ENCODE data around the gene CDH5.

CDH5 gene

GRCh38 chr16:66374176-66374575 lies 7.7 kb downstream of the CDH5 start:
- TF ChIP-seq FOXP2 (optimal IDR thresholded peaks at IDR 0.05; ENCODE audit: borderline replicate concordance, extremely low read depth, extremely low read length, insufficient read depth), result no peak
- TF ChIP-seq POLR2AphosphoS5 (IDR thresholded peaks at IDR 0.05; ENCODE audit: low read depth, low read length), result no peak
- no peak for TF ChIP-seq TAF1 (IDR thresholded peaks at IDR 0.05; ENCODE audit: borderline replicate concordance, insufficient read depth, low read length)
- TF ChIP-seq, protein P1, sequence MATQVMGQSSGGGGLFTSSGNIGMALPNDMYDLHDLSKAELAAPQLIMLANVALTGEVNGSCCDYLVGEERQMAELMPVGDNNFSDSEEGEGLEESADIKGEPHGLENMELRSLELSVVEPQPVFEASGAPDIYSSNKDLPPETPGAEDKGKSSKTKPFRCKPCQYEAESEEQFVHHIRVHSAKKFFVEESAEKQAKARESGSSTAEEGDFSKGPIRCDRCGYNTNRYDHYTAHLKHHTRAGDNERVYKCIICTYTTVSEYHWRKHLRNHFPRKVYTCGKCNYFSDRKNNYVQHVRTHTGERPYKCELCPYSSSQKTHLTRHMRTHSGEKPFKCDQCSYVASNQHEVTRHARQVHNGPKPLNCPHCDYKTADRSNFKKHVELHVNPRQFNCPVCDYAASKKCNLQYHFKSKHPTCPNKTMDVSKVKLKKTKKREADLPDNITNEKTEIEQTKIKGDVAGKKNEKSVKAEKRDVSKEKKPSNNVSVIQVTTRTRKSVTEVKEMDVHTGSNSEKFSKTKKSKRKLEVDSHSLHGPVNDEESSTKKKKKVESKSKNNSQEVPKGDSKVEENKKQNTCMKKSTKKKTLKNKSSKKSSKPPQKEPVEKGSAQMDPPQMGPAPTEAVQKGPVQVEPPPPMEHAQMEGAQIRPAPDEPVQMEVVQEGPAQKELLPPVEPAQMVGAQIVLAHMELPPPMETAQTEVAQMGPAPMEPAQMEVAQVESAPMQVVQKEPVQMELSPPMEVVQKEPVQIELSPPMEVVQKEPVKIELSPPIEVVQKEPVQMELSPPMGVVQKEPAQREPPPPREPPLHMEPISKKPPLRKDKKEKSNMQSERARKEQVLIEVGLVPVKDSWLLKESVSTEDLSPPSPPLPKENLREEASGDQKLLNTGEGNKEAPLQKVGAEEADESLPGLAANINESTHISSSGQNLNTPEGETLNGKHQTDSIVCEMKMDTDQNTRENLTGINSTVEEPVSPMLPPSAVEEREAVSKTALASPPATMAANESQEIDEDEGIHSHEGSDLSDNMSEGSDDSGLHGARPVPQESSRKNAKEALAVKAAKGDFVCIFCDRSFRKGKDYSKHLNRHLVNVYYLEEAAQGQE (IDR thresholded peaks at IDR 0.05; ENCODE audit: insufficient read depth in 1 of 2, low read depth in 2 of 2, low read length in 2 of 2), result no peak
- no peak for TF ChIP-seq SIN3A (IDR thresholded peaks at IDR 0.05; ENCODE audit: borderline replicate concordance, insufficient read depth, low read length)

GRCh38 chr16:66375451-66375850 lies 9.0 kb downstream of the CDH5 start:
- TF ChIP-seq SIN3A (IDR thresholded peaks at IDR 0.05; ENCODE audit: borderline replicate concordance, insufficient read depth, low read length), result no peak
- no peak for TF ChIP-seq POLR2AphosphoS5 (IDR thresholded peaks at IDR 0.05; ENCODE audit: low read depth, low read length)
- TF ChIP-seq, protein P1 (IDR thresholded peaks at IDR 0.05; ENCODE audit: insufficient read depth in 1 of 2, low read depth in 2 of 2, low read length in 2 of 2), result no peak
- TF ChIP-seq TAF1 (IDR thresholded peaks at IDR 0.05; ENCODE audit: borderline replicate concordance, insufficient read depth, low read length), result no peak
- TF ChIP-seq FOXP2 (optimal IDR thresholded peaks at IDR 0.05; ENCODE audit: borderline replicate concordance, extremely low read depth, extremely low read length, insufficient read depth), result no peak

DNA sequence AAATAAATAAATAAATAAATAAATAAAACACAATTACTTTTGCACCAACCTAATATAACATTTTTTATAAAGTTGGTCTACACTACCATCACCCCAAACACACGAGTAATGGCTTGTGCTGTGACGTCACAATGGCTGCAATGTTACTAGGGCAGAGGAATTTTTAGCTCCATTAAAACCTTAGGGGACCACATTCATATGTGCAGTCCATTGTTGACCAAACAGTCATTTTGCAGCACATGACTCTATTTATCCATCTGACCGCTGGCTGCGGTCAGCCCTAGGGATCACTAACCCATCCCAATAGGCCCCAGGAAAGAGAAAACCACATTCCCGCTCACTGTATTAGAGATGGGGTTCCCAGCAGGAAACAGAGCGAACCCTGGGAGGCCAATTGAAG lies 9.6 kb downstream of the CDH5 start:
- TF ChIP-seq FOXP2 (optimal IDR thresholded peaks at IDR 0.05; ENCODE audit: borderline replicate concordance, extremely low read depth, extremely low read length, insufficient read depth) (no peak), TAF1 (IDR thresholded peaks at IDR 0.05; ENCODE audit: borderline replicate concordance, insufficient read depth, low read length) (no peak), POLR2AphosphoS5 (IDR thresholded peaks at IDR 0.05; ENCODE audit: low read depth, low read length) (no peak), SIN3A (IDR thresholded peaks at IDR 0.05; ENCODE audit: borderline replicate concordance, insufficient read depth, low read length) (no peak)
- TF ChIP-seq, protein P1 (IDR thresholded peaks at IDR 0.05; ENCODE audit: insufficient read depth in 1 of 2, low read depth in 2 of 2, low read length in 2 of 2), result no peak

GRCh38 chr16:66376577-66377305 lies 10.2 kb downstream of the CDH5 start:
- TF ChIP-seq FOXP2 (optimal IDR thresholded peaks at IDR 0.05; ENCODE audit: borderline replicate concordance, extremely low read depth, extremely low read length, insufficient read depth), result no peak
- no peak for TF ChIP-seq POLR2AphosphoS5 (IDR thresholded peaks at IDR 0.05; ENCODE audit: low read depth, low read length)

GRCh38 chr16:66377324-66377723 lies 10.8 kb downstream of the CDH5 start:
- TF ChIP-seq FOXP2 (optimal IDR thresholded peaks at IDR 0.05; ENCODE audit: borderline replicate concordance, extremely low read depth, extremely low read length, insufficient read depth), result no peak

- TF ChIP-seq, protein P1 (IDR thresholded peaks at IDR 0.05; ENCODE audit: insufficient read depth in 1 of 2, low read depth in 2 of 2, low read length in 2 of 2), result no peak
- TF ChIP-seq TAF1 (IDR thresholded peaks at IDR 0.05; ENCODE audit: borderline replicate concordance, insufficient read depth, low read length), result no peak
- TF ChIP-seq POLR2AphosphoS5 (IDR thresholded peaks at IDR 0.05; ENCODE audit: low read depth, low read length), result no peak
- no peak for TF ChIP-seq FOXP2 (optimal IDR thresholded peaks at IDR 0.05; ENCODE audit: borderline replicate concordance, extremely low read depth, extremely low read length, insufficient read depth)
- no peak for TF ChIP-seq SIN3A (IDR thresholded peaks at IDR 0.05; ENCODE audit: borderline replicate concordance, insufficient read depth, low read length)
Measured at GRCh38 chr16:66378741-66379570, 12.5 kb downstream of the CDH5 start.

All from PFSK-1 (cell line).